Renal cortex interstitium (tissue), 11 donors: ENCODE data around the gene CTIF. TPM values are rescaled to one million over a fixed set of nuclear protein-coding genes. Genes with fewer than 3 reads are reported as not detected.

ENCODE experiments used
- DNase-seq, 11 donors: peaks; one replicate each; pipeline ENCODE4 v3.0.0-alpha.2; 2013; ENCODE audit warnings: low read depth in 9 of 11, low spot score in 4 of 11; ENCODE audit errors: extremely low read depth in 1 of 11
- polyA plus RNA-seq, 3 donors: library from polyadenylated mRNA; unstranded; fragments of 120-200 nt; gene quantifications; one replicate each; pipeline ENCODE4 v1.2.1, GENCODE V29; 2013; ENCODE audit not compliant: insufficient read length in 3 of 3

Gene CTIF
- polyA plus RNA-seq, 3 donors: 17.9 to 26.5 (median 22.6) TPM

GRCh38 chr18:48528861-48529260 lies 10.0 kb upstream of the CTIF start:
- DNase-seq: no peak

- no peak for DNase-seq
Measured at GRCh38 chr18:48529796-48530195, 9.0 kb upstream of the CTIF start.

- no peak for DNase-seq
Measured at GRCh38 chr18:48530399-48531081, 8.3 kb upstream of the CTIF start.

GRCh38 chr18:48531082-48531403 lies 7.8 kb upstream of the CTIF start:
- DNase-seq: no peak

- no peak for DNase-seq
Measured at GRCh38 chr18:48531908-48532307, 6.9 kb upstream of the CTIF start.

GRCh38 chr18:48533340-48534070 lies 5.3 kb upstream of the CTIF start:
- DNase-seq: no peak

GRCh38 chr18:48534364-48534763 lies 4.5 kb upstream of the CTIF start:
- no peak for DNase-seq

GRCh38 chr18:48535956-48536355 lies 2.9 kb upstream of the CTIF start:
- DNase-seq: no peak

GRCh38 chr18:48536516-48536915 lies 2.3 kb upstream of the CTIF start:
- no peak for DNase-seq

- peak in 9 of 11 donors; percentile 27 to 51 (median 41) for DNase-seq
Measured at GRCh38 chr18:48539406-48540250, 797 bp downstream of the CTIF start.

GRCh38 chr18:48540251-48541025 lies 1.6 kb downstream of the CTIF start:
- peak in 7 of 11 donors; percentile 28 to 51 (median 39) for DNase-seq

- DNase-seq: peak in 9 of 11 donors; percentile 33 to 62 (median 52)
Measured at GRCh38 chr18:48541026-48541746, 2.4 kb downstream of the CTIF start.

GRCh38 chr18:48541747-48542400 lies 3.0 kb downstream of the CTIF start:
- DNase-seq: no peak

- no peak for DNase-seq
Measured at GRCh38 chr18:48542513-48543181, 3.8 kb downstream of the CTIF start.

GRCh38 chr18:48543228-48543627 lies 4.4 kb downstream of the CTIF start:
- DNase-seq: no peak

- DNase-seq: no peak
Measured at GRCh38 chr18:48544116-48544515, 5.3 kb downstream of the CTIF start.

- no peak for DNase-seq
Measured at GRCh38 chr18:48544661-48545415, 6.0 kb downstream of the CTIF start.
